Kidney glomerular epithelial cell (primary cell): ENCODE measurements around the gene SPATA2L.

Experiments
- DNase-seq: peaks from one replicate; lab custom pipeline; 2025; lab: John Stamatoyannopoulos, UW

Gene SPATA2L

DNA sequence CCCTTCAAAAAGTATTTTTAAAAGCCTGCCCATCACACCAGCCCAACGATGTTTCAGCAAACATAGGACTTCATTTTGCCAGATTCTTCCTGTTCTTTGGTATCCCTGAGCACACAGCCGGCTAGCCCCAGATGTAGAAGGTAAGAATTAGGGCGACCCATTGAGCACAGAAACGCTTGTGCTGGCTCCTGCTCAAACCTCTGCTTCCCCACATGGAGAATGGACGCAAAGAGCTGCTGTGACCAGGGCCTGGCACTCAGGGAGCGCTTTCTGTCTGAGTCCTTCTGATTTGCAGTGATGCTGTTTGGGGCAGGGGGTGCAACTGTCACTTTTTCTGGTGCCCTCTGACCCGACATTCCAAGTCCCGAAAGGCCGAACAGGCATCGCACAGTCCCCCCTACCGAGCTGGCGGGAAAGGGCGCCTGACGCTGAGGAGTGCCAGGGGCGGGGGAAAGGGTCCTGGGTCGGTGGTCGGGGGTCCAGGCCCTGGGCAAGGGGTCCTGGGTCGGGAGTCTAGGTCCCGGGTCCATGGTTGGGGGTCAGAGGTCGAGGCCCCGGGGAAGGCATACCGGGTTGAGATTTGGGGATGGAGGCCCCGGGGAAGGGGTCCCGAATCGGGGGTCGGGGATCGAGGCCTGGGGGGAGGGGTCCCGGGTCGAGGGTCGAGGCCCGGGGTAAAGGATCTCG, 44.9 kb downstream of the SPATA2L start:
- no peak for DNase-seq

DNA sequence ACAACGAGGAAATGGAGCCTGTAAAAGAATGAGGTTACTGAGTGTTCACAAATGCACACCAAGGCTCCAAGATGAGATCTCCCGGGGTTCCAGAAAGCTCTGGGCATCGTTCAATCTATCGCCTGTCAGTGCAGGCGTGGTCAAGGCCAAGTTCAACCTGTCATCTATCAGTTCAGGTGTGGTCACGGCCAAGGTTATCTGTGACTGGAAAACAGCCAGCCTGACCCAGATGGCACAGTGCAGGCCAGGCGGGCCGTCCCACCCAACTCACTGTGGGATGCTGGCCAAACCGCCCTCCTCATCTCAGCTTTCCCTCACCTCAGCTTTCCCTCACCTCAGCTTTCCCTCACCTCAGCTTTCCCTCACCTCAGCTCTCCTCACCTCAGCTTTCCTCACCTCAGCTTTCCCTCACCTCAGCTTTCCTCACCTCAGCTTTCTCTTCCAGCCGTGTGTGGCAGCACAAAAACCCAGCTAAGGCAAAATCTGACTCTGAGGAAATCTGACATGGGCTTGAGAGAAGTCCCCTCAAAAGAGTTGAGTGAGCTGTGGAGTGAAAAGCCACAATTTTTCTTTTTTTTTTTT, 46.4 kb downstream of the SPATA2L start:
- no peak for DNase-seq

DNA sequence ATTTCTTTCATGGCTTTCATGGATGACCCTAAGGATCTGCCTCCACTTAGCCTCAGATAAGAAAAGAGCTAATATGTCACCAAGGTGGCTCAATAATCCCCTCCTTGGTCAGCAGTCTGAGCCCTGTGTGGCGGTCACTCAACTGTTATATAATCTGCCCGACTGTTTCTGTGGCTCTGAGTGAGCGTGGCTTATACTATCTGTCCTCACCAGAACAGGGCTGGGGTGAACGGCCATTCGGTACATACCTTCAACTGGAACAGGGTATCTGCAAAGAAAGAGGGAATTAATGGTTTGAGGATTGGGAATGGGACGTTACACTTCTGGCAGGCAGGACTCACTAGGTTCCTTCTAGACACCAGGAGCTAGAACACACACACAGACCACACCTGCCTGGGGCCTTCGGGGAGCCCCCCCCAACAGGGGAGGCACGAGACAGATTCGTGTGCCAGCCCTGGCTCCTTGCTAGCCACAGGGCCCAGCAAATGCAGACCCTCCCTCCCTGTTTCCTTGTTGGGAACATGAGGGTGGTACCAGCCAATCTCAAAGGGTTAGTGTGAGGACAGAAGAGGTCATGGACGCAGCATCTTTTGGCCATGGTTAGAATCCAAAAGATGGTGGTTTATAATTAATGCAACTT, 47.7 kb downstream of the SPATA2L start:
- DNase-seq, result no peak

DNA sequence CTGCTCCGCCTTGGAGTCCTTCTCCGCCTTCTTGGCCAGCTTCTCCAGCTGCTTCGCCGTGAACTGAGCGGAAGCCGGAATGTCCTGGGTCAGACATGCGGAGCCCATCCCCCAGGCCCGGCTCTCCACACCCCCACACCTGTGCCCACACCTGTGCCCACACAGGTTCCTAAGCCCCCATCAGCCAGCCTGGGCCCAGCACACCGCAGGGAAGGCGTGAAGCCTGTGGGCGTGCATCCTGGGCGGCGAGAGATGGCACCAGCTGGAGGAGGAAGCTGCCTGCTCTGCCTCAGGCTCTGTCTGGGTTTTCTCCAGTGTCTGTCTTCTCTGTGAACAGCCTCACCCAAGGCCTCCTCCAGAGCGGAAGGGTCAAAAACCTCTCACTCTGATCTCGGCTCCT, 49.9 kb downstream of the SPATA2L start:
- DNase-seq, result no peak

DNA sequence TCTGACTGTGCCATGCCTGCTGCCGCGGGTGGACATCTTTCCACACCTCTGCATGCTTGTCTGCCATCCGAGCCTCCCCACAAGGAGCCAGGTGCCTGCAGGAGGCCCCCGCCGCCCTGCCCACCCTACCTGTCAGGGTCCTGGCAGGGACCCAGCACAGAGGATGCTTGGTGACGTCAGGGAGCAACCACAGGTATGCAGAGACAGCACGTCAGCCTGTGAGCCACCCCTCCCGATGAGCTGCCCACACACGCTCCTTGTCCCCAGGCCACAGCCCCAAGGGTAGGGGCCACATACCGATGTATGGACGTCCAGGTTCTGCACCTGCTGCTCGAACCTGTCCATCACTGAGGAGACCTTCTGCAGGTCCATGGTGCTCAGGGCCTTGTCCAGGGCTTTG, 54.6 kb downstream of the SPATA2L start:
- DNase-seq, result no peak
